GM21825 (cell line): ENCODE results near the gene NRXN2.

ENCODE experiments used
- ATAC-seq: cut with Tn5 transposase; IDR thresholded peaks from one replicate; pipeline ENCODE4 v1.9.1; 2021; ENCODE audit warnings: mild to moderate bottlenecking, moderate library complexity; ENCODE audit not compliant: unreplicated experiment

NRXN2 gene

DNA sequence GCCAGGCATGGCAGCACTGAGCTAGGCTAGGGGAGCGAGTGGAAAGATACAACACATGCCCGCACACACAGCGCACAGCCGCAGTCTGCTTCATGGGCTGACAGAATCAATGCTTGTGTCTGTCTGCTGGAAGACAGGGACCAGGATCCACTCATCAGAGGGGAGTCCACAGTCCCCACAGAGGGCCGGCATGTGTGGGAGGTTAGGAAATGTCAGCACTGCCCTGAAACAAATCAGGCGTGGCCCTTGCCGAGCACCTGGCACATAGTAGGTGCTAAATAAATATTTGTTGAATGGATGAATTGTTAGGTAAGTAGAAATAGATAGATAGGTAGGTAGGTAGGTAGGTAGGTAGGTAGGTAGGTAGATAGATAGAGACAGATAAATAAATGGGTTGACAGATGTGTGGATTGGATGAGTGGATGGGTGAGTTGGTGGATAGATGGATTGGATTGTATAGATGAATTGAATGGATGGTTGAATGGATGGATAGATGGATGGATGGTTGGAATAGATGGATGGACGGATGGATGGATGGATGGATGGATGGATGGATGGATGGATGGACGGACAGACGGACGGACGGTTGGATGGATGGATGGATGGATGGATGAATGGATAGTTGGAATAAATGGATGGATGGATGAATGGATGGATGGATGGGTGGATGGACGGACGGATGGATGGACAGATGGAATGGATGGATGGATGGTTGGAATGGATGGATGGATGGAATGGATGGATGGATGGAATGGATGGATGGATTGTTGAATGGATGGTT is 128.6 kb downstream of the NRXN2 start:
- ATAC-seq = no peak

DNA sequence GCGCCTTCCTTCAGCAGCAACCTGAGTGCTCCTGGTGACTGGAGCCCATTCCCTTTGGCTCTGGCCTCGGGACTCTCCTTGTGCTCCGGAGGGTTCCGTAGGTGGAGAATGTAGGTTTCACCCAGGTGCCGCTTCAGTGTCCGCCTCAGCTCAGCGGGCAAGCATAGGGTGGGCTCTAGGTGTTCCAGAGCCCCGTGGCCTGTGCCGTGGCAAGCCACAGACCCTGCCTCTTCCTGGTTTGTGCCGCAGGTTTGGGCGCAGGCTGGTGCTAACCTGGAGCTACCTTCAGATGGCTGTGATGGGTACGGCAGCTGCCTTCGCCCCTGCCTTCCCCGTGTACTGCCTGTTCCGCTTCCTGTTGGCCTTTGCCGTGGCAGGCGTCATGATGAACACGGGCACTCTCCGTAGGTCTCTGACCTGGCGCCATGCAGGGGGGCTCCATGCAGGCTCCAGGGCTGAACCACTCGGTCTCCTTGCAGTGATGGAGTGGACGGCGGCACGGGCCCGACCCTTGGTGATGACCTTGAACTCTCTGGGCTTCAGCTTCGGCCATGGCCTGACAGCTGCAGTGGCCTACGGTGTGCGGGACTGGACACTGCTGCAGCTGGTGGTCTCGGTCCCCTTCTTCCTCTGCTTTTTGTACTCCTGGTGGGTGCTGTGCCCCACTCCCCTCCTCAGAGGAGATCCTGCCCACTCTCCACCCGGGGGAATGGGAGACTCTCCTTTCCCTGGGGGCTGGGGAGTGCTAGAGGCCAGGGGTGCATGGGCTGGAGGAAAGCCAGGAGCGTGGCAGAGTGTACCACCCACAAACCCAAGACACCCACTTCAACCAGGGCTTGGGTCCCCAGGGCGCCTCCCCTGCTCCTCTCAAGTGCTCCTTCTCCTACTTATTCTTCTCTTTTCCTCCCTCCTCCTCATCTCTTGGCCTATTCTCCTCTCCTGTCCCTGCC is 129.6 kb downstream of the NRXN2 start:
- no peak for ATAC-seq

DNA sequence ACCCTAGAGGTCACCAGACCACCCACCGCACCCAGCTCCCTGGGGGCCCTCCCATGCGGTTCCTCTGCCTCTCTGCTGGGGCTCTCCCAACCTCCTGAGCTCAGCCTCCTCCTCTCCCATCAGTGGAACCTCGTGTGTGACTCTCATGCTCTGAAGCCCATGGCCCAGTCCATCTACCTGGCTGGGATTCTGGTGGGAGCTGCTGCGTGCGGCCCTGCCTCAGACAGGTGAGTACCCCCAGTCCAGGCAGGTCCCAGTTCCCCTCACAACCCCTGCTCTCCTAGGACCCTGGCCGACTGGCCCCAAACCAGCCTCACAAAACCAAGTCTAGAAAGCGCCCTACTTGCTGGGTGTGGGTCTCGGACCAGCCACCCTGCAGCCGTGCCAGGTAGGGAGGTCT is 130.3 kb downstream of the NRXN2 start:
- ATAC-seq = no peak

DNA sequence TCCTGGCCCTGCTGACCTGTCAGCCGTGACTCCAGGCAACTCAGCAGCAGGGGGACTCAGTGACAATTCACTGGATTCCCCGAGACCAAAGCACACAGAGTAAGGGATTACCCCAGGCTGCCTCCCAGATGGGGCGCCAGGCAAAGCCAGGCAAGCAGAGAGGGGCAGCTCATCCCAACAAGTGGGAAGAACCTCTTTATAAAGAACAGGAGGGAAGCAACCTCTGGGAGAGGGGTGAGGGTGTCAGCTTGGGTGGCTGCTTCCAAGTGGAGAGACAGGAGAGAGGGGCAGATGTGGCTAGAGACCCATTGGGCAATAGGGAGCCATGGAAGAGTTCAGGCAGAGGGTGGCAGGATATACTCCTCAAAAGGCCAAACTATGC is 130.8 kb downstream of the NRXN2 start:
- no peak for ATAC-seq

DNA sequence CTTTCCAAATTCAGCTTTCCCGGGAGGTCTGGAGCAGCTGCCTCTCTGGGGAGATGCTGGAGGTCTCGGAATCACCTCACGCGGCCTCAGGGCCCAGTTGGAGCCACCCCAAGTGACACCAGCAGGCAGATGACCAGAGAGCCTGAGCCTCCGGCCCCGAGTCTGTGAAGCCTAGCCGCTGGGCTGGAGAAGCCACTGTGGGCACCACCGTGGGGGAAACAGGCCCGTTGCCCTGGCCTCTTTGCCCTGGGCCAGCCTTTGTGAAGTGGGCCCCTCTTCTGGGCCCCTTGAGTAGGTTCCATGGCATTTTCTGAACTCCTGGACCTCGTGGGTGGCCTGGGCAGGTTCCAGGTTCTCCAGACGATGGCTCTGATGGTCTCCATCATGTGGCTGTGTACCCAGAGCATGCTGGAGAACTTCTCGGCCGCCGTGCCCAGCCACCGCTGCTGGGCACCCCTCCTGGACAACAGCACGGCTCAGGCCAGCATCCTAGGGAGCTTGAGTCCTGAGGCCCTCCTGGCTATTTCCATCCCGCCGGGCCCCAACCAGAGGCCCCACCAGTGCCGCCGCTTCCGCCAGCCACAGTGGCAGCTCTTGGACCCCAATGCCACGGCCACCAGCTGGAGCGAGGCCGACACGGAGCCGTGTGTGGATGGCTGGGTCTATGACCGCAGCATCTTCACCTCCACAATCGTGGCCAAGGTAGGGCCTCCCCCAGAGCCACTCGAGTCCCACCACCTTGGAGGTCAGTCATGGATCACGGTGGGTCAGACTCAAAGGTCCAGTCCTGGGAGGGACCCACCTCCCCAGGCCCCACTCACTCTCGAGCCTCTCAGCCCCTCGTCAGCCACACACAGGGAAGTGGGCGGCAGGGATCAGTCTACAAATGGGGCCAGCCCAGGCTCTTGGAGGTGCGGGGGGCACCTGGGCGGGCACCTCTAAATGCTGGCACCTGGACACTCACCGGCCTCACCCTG is 131.5 kb downstream of the NRXN2 start:
- ATAC-seq = no peak

DNA sequence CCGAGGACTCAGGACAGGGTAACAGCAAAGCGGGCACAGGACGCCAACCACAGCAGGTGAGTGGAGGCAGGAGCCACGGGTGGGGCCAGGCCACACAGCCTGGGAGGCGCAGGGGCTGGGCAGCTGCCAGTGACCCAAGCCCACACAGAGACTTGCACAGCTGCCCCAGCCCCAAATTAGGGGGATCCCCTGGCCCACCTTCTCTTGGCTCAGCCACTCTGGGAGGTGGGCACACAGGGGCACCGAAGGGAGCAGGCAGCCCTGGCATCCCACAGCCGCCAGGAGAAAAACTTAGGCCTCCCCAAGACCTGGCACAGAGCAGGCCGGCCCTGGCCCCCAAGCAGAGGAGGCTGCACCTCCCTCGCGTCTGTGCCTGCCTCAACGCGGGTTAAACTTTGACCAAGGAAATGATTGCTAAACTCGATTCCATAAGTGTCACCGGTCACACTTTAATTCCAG is 132.2 kb downstream of the NRXN2 start, which contains the start of gene SLC22A12:
TSS of gene SLC22A12 (plus strand) at position 458 of the 459 bp plus-strand sequence. CDS start 337 bp downstream, outside the sequence.
- ATAC-seq = no peak

DNA sequence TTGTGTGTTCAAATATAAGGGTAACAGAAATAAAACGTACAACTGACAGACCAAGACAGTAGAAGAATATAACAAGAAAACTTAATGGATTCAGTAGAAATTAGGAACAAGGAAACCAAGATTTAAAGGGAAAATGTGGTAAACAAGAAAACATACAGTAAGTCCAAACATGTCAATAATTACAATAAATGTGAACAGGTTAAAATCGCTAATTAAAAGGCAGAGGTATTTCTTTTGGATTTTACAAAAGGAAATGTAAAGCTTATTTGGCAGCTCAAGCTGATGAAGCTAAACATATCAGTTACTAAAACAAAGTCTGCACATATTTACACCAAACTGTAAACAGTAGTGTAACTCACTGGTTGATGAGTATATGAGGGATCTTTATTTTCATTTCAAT is 134.3 kb downstream of the NRXN2 start:
- no peak for ATAC-seq

DNA sequence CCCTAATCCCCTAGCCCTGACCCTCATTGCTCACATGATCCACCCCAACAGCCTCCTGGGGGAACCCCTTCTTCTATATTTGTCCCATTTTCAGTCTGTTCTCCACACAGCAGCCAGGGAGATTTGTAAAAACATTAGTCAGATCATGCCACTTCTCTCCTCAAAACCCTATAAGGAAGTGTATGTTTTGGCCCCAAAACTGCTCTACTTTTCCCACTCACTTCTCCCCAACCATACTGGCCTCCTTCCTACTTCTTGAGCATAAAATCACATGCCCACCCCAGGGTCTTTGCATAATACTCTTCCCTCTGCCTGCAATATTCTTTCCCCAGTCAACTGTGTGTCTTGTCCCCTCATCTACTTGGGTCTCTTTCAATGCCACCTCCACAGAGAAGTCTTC is 136.6 kb downstream of the NRXN2 start:
- ATAC-seq = no peak

DNA sequence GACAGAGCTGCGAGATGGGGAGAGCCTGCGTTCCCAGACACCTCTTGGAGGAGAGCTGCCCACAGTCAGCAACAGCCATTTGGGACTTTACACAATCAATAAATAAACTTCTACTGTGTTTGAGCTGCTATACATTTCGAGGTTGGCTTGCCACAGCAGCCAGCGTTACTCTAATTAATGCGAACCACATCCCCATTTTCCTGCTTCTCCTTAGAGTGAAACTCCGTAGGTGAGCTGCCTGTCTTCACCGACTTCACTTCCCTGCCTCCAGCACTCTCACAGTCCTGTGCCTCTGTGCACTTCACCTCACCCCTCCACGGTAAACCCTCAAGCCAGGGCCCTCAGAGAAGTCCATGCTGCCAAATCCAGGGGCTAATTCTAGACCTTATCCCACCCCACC is 137.8 kb downstream of the NRXN2 start:
- no peak for ATAC-seq

DNA sequence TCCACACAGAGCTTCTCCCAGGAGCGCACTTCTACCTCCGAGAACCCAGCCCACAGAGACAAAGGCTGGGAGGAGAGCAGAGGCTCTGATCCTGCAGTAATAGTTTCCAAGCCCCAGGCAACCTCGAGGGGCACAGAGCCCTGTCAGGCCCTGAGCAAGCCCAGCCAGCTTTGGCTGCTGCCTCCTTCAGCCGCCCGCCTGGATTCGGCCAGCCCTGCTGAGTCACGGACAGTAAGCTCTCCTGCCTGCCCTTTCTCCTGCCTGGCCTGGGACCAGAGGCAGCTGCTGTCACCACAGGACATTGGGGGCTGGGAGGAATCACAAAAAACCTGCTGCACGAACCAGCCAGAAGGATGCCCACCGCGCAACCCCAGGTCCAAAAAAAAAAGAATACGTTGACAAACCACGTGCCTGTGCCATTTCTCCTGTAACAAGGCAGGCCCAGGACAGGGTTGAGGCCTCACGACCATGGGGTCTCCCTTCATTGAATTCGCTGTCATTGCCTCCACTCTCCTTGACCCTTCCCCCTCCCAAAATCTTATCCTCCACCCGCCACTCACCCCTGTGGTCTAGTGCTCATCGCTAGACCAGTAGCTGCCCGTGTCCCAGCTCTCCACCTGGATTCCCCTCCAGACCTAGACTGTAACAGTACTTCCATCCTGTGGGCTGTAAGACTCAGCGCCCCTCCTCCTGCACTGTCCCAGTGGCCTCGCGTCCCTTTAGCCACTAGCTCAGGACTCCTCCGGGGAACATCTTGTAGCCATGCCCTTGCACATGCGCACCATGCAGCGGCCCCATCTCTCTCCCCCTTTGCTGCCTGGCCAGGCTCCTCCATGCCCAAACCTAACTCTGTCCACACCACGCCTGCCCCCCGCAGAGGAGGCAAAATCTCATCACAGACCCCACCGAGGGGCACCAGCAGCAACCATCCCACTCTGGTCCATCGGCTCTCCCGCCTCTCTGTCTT is 139.4 kb downstream of the NRXN2 start:
- ATAC-seq = no peak

DNA sequence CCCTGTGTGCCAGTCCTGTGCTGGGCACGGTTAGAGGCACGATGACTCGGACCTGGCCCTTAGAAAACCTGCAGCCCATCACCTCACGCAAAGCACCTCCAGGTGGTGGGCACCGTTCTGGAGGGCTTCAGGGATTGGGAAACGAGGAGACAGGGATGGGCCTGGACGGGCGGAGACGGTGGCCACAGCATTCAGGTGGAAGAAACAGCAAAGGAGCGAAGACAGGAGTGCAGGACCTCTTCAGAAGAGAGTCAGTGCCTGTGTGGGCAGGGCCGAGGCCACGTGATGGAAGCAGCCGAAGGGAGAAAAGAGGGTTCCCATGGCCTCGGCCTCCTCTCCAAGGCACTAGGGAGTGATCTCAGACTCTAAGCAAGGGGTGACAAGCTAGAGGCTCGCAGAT is 140.1 kb downstream of the NRXN2 start:
- ATAC-seq = no peak

DNA sequence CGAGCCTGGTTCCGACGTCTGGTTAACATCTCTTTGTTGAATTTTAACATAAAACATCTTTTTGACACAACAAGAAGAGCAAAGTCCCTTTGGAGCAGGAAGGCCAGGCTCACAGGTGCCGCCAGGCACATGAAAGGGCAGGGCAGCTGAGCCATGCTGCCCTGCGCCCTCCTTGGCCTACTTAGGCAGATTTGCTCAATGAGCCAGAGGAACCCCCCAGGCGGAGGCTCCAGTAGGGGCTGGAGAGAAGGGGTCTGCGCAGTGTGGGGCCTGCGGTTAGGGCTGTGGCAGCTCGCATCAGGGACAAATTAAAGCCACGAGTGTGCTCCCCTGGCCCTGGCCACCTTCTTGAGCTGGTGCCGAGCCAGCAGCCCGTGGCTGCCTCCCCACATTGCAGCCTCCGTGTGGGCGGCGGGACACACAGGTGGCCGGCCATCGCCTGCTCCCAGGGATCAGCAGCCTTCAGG is 141.9 kb downstream of the NRXN2 start:
- ATAC-seq = no peak

DNA sequence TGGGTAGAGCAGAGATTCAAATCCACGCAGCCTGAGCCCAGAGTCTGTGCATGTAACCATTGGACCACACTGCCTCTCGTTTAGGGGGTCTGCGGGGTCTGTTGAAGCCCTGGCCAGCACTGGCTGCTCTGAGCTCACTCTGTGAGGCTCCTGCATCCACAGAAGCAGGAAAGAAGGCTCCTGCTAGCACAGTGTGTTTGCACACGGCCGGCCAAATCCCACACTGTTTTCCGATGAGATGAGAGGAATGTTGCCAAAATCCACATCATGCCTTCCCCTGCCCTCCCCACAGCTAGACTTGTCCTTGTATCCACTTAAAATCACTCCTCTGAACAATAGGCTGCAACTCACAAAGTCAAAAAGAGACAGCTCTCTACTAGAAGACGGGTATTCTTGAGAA is 142.6 kb downstream of the NRXN2 start:
- no peak for ATAC-seq

DNA sequence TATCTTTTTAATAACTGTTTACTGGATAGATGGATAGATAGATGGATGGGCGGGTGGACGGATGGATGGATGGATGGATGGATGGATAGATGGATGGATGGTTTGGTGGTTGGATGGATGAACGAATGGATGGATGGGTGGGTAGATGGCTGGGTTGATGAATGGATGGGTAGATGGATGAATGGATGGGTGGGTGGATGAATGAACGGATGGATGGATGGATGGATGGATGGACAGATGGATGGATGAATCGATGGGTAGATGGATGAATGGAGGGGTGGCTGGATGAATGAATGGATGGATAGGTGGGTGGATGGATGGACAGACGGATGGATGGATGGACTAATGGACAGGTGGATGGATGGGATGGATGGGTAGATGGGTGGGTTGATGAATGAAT is 145.8 kb downstream of the NRXN2 start:
- no peak for ATAC-seq

DNA sequence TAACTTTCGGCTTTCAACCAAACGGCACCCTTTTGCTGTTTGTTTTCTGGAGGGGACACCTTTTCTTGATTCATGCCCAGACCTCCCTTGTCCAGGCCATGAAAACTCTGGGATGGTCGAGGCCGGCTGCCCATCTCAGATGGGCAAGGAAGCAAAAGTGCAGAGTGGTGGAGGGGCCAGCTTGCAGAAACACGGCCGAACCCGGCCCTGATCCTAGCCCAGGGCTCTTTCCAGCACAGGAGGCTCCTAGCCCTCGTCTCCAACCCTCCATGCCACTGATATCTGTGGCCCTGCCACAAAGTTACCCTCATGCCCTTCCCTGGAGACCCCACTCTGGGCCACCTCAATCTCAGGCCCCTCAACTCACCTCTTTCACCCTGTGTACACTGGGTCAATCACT is 150.9 kb downstream of the NRXN2 start:
- ATAC-seq = no peak

DNA sequence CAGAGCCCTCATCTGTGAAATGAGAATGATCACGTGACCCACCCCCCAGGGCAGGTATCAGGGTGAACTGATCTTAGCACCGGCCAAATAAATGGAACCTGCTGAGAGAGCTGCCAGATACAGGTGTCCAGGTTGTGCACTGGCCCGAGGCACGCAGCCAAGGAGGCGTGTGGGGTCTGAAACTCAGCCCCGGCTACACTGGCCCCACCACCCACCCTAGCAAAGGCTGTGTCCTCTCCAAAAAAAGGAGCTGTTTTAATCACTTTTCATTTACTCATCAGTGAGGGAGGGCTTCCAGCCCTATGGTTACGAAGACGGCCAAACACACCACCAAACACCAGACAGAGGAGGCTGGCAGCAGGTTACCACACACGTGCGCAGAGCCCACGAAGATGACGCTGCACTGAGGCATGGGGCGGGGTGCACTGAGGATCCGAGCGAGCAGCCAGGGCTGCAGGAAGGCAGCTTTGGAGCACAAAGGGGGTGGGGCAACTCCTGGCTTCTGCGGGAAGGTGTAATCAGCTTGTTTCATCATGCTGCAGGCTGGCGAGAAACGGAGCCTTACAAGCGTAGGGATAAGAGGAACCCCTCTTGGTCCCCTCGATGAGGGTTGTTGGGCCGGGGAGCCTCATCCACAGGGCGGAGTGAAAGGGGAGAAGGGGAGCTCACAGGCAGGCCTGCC is 151.4 kb downstream of the NRXN2 start:
- no peak for ATAC-seq

DNA sequence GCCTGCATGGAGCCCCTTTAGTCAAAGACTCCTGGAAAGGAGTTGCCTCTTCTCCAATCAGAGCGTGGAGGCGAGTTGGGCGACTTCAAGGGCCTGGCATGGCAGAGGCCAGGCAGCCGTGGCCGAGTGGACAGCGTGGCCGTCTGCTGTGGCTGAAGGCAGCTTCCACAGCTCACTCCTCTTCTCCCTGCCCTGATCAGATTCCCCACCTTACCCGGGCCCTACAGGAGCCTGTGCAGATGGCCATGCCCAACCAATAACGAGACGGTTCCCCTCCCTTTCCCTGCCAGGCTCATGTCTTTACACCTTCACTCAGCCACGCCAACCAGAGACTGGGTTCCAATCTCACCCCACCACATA is 152.0 kb downstream of the NRXN2 start:
- no peak for ATAC-seq

DNA sequence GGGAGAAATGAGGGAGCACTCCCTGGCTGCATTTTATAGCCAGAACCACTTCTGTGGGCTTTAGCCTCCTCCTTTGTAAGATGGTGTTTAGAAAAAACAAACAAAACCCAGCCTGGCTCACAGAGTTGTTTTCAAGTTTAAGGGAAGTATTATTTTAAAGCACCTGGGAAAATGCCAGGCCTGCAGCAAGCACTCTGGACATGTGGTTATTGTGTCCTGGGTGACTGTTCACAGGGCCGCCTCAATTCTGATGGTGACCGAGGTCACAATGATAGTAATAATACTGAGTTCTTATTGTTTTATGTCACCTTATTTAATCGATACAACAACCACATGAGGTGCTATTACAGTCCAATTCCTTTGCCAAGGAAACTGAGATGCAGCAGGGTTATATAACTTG is 152.7 kb downstream of the NRXN2 start:
- ATAC-seq = no peak
